HepG2 (cell line): ENCODE measurements around the gene CDK5RAP2. TPM values are rescaled to one million over a fixed set of nuclear protein-coding genes. Genes with fewer than 3 reads are reported as not detected.

Experiments used
- FOXO4 ChIP-seq: sonication (generic); formaldehyde crosslinking; conservative IDR thresholded peaks from 2 replicates; pipeline ENCODE4 v1.8.1; 2023; ENCODE audit warnings: missing genetic modification reagents
- HDAC2 ChIP-seq: sonication (generic); formaldehyde crosslinking; IDR thresholded peaks from 2 replicates; pipeline ENCODE4 v1.4.0; 2020; ENCODE audit warnings: missing genetic modification reagents
- JARID2 ChIP-seq: sonication (generic); formaldehyde crosslinking; IDR thresholded peaks from 2 replicates; pipeline ENCODE4 v1.8.1; 2023; ENCODE audit warnings: missing genetic modification reagents, inconsistent platforms; ENCODE audit not compliant: insufficient replicate concordance
- MXD4 ChIP-seq: IDR thresholded peaks from 2 replicates; pipeline ENCODE4 v1.6.1; 2016; ENCODE audit warnings: mild to moderate bottlenecking, missing biosample characterization, missing genetic modification reagents
- NFE2L2 ChIP-seq: fragments of 150-350 bp; IDR thresholded peaks from 2 replicates; pipeline ENCODE4 v1.6.1; 2014; ENCODE audit warnings: low read length
- PHF21A ChIP-seq: sonication (generic); formaldehyde crosslinking; IDR thresholded peaks from 2 replicates; pipeline ENCODE4 v1.5.0; 2020; ENCODE audit warnings: mild to moderate bottlenecking, missing genetic modification reagents
- REST ChIP-seq, 2 experiments: IDR thresholded peaks; 2 replicates each; pipeline ENCODE4 v1.6.1; 2011 to 2012; ENCODE audit warnings: low read length in 2 of 2, borderline replicate concordance in 1 of 2, low read depth in 1 of 2, mild to moderate bottlenecking in 1 of 2, moderate library complexity in 1 of 2
- RFX3 ChIP-seq: IDR thresholded peaks from 2 replicates; pipeline ENCODE4 v1.6.1; 2016; ENCODE audit warnings: missing biosample characterization, missing genetic modification reagents
- SNAPC2 ChIP-seq: sonication (generic); formaldehyde crosslinking; IDR thresholded peaks from 2 replicates; pipeline ENCODE4 v1.8.1; 2022; ENCODE audit warnings: mild to moderate bottlenecking, missing genetic modification reagents
- SRSF1 ChIP-seq: fragments of 200-400 bp; formaldehyde crosslinking; optimal IDR thresholded peaks from 2 replicates; pipeline ENCODE3; 2017; ENCODE audit warnings: mild to moderate bottlenecking, low read depth, low read length, moderate library complexity
- ZBTB46 ChIP-seq: sonication (generic); formaldehyde crosslinking; IDR thresholded peaks from 2 replicates; pipeline ENCODE4 v1.4.0; 2020; ENCODE audit warnings: mild to moderate bottlenecking, missing genetic modification reagents, borderline replicate concordance
- ZFP37 ChIP-seq: sonication (generic); formaldehyde crosslinking; IDR thresholded peaks from 2 replicates; pipeline ENCODE4 v1.4.0; 2020; ENCODE audit warnings: missing genetic modification reagents, borderline replicate concordance
- ZMYM3 ChIP-seq: sonication (generic); formaldehyde crosslinking; IDR thresholded peaks from 2 replicates; pipeline ENCODE4 v1.5.1; 2020; ENCODE audit warnings: mild to moderate bottlenecking, missing genetic modification reagents
- ZNF138 ChIP-seq: sonication (generic); formaldehyde crosslinking; IDR thresholded peaks from 2 replicates; pipeline ENCODE4 v1.5.0; 2020; ENCODE audit warnings: mild to moderate bottlenecking, low read depth, missing genetic modification reagents
- ZNF207 ChIP-seq: fragments of 450-650 bp; IDR thresholded peaks from 2 replicates; pipeline ENCODE4 v1.6.1; 2016; ENCODE audit warnings: antibody characterized with exemption, borderline replicate concordance
- ZNF557 ChIP-seq: sonication (generic); formaldehyde crosslinking; IDR thresholded peaks from 2 replicates; pipeline ENCODE4 v1.4.0; 2020; ENCODE audit warnings: missing genetic modification reagents
- polyA plus RNA-seq, 8 experiments: library from polyadenylated mRNA; depleted of rRNA in 3 of 8; stranded (reverse) in 7 of 8; unstranded in 1 of 8; fragments of >200 nt; fragmentation: Illumina TruSeq in 4 of 8; extraction: Trizol in 4 of 8; gene quantifications; 2 replicates each; pipeline versions ENCODE4 v1.2.1 to v1.2.3, GENCODE V29; 2011 to 2016; ENCODE audit warnings: low read depth in 4 of 8, missing spikeins in 1 of 8, mixed read lengths in 1 of 8; ENCODE audit not compliant: insufficient read depth in 1 of 8
- total RNA-seq, 5 experiments: library from RNA; depleted of rRNA; stranded (reverse); fragments of >200 nt; fragmentation: Illumina TruSeq; extraction: Trizol; gene quantifications; 2 replicates each; pipeline ENCODE4 v1.2.3, GENCODE V29; 2016; ENCODE audit warnings: low read depth in 1 of 5
- TF ChIP-seq, protein P1 (sequence below): sonication (generic); formaldehyde crosslinking; IDR thresholded peaks from 2 replicates; pipeline ENCODE4 v1.5.0; 2020; ENCODE audit warnings: missing genetic modification reagents
- TF ChIP-seq, protein P2 (sequence below): sonication (generic); formaldehyde crosslinking; IDR thresholded peaks from 2 replicates; pipeline ENCODE4 v1.4.0; 2020; ENCODE audit warnings: mild to moderate bottlenecking, missing genetic modification reagents

CDK5RAP2 gene
- total and polyA plus RNA-seq, 2 of the 13 experiments (the other 11 are each of a cell fraction or from before 2014, with no cell fraction given) = 31.8 to 42.2 TPM

- TF ChIP-seq ZNF138 (0 out of 2 replicates have a peak, but pooled peaks have one; percentile 45), MXD4 (CRISPR knock-in tag) (no peak), JARID2 (CRISPR knock-in tag) (no peak), ZMYM3 (CRISPR knock-in tag) (peak; percentile 98), ZBTB46 (CRISPR knock-in tag) (no peak), RFX3 (CRISPR knock-in tag) (no peak), ZNF557 (CRISPR knock-in tag) (no peak), SNAPC2 (CRISPR knock-in tag) (no peak), HDAC2 (CRISPR knock-in tag) (peak; percentile 58; the same call in 1 of the 2 replicates), ZNF207 (no peak), SRSF1 (no peak), ZFP37 (no peak), NFE2L2 (no peak), REST (IDR thresholded peaks at IDR 0.05; ENCODE audit: borderline replicate concordance in 1 of 2, low read depth in 1 of 2, low read length in 2 of 2) (no peak), FOXO4 (no peak), PHF21A (CRISPR knock-in tag) (no peak)
- TF ChIP-seq, protein P1, sequence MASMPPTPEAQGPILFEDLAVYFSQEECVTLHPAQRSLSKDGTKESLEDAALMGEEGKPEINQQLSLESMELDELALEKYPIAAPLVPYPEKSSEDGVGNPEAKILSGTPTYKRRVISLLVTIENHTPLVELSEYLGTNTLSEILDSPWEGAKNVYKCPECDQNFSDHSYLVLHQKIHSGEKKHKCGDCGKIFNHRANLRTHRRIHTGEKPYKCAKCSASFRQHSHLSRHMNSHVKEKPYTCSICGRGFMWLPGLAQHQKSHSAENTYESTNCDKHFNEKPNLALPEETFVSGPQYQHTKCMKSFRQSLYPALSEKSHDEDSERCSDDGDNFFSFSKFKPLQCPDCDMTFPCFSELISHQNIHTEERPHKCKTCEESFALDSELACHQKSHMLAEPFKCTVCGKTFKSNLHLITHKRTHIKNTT (CRISPR knock-in tag) = no peak
- TF ChIP-seq, protein P2, sequence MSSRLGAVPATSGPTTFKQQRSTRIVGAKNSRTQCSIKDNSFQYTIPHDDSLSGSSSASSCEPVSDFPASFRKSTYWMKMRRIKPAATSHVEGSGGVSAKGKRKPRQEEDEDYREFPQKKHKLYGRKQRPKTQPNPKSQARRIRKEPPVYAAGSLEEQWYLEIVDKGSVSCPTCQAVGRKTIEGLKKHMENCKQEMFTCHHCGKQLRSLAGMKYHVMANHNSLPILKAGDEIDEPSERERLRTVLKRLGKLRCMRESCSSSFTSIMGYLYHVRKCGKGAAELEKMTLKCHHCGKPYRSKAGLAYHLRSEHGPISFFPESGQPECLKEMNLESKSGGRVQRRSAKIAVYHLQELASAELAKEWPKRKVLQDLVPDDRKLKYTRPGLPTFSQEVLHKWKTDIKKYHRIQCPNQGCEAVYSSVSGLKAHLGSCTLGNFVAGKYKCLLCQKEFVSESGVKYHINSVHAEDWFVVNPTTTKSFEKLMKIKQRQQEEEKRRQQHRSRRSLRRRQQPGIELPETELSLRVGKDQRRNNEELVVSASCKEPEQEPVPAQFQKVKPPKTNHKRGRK = no peak
Measured at GRCh38 chr9:120384925-120385272, 195.1 kb downstream of the CDK5RAP2 start (continued).
